ENCODE results near the gene BTNL3. TPM values are rescaled to one million over a fixed set of nuclear protein-coding genes. Genes with fewer than 3 reads are reported as not detected.

The BTNL3 gene
- total and polyA plus RNA-seq, 10 donors = 0.09 to 2.4 (median 0.53) TPM; not detected in 2

GRCh38 chr5:181028032-181028819, 39.6 kb downstream of the BTNL3 start:
- intact Hi-C loops (cut with DNase I; ENCODE audit: low total_unique reads) = no loop called here
- WGBS, 5 donors = 76 to 85% (median 84%) methylated on average over 26 of the region's 26 CpGs

GRCh38 chr5:181031716-181032115, 43.1 kb downstream of the BTNL3 start:
- H3K27ac ChIP-seq = no peak overlapping the region
- peaks cover 0 to 12% (median 0%) of the 10 kb centered on the region in 7 donors for H3K27me3 ChIP-seq (replicated peaks in 1 of 7)
- TF ChIP-seq POLR2AphosphoS5 (IDR thresholded peaks at IDR 0.05) (no peak), POLR2A (IDR thresholded peaks at IDR 0.05) (no peak), CTCF (IDR thresholded peaks at IDR 0.05 in 8 of 11, conservative IDR thresholded peaks at IDR 0.05 in 3 of 11) (no peak)
- WGBS, 5 donors = 82 to 91% (median 88%) methylated on average over 3 of the region's 3 CpGs
- peaks cover 0 to 10% (median 2%) of the 10 kb centered on the region in 8 donors for H3K9me3 ChIP-seq
- intact Hi-C loops (cut with DNase I; ENCODE audit: low total_unique reads) = loop anchor here (10.0 kb wide), 1 partner anchor 157 kb away; no protein-coding TSS in a partner anchor
- H3K36me3 ChIP-seq = no peaks in the 10 kb centered on the region
- H3K4me3 ChIP-seq = no peak overlapping the region
- peak; percentile 21 for DNase-seq
- no peaks in the 10 kb centered on the region for H3K4me1 ChIP-seq

More at GRCh38 chr5:181028032-181028819, 39.6 kb downstream of the BTNL3 start:
- peaks cover 0 to 9% (median 0%) of the 10 kb centered on the region in 7 donors for H3K27me3 ChIP-seq (replicated peaks in 1 of 7)
- no peaks in the 10 kb centered on the region for H3K4me1 ChIP-seq
- TF ChIP-seq CTCF (IDR thresholded peaks at IDR 0.05 in 8 of 11, conservative IDR thresholded peaks at IDR 0.05 in 3 of 11) = no peak
- TF ChIP-seq POLR2A (IDR thresholded peaks at IDR 0.05) = no peak
- TF ChIP-seq POLR2AphosphoS5 (IDR thresholded peaks at IDR 0.05) = no peak
- peaks cover 0 to 26% (median 15%) of the 10 kb centered on the region in 8 donors for H3K9me3 ChIP-seq
- H3K36me3 ChIP-seq = no peaks in the 10 kb centered on the region
- H3K4me3 ChIP-seq = peak overlapping the region in 1 of 8 donors; percentile 4
- no peak overlapping the region for H3K27ac ChIP-seq
- peak; percentile 64 for DNase-seq

- H3K36me3 ChIP-seq = no peaks in the 10 kb centered on the region
- peak; percentile 59 for DNase-seq
- H3K27me3 ChIP-seq (replicated peaks in 1 of 7) = peaks cover 0 to 46% (median 0%) of the 10 kb centered on the region in 7 donors
- H3K4me3 ChIP-seq = no peak overlapping the region
- TF ChIP-seq POLR2A (IDR thresholded peaks at IDR 0.05) (no peak), CTCF (IDR thresholded peaks at IDR 0.05 in 8 of 11, conservative IDR thresholded peaks at IDR 0.05 in 3 of 11) (no peak), POLR2AphosphoS5 (IDR thresholded peaks at IDR 0.05) (no peak)
- H3K27ac ChIP-seq = no peak overlapping the region
- H3K4me1 ChIP-seq = peaks cover 0 to 8% (median 0%) of the 10 kb centered on the region in 6 donors
- 73 to 84% (median 83%) methylated on average over 18 to 20 of the region's 20 CpGs for WGBS, 5 donors
- peaks cover 0 to 10% (median 2%) of the 10 kb centered on the region in 8 donors for H3K9me3 ChIP-seq
- intact Hi-C loops (cut with DNase I; ENCODE audit: low total_unique reads) = loop anchor here (10.0 kb wide), 1 partner anchor 161 kb away; no protein-coding TSS in a partner anchor
These were observed 47.6 kb downstream of the BTNL3 start for GRCh38 chr5:181035991-181036815.
